HepG2 (cell line): Measurements from ENCODE around the gene CD4. TPM values are rescaled to one million over a fixed set of nuclear protein-coding genes. Genes with fewer than 3 reads are reported as not detected.
A peak's percentile ranks its signal among the peaks of the same experiment; 100 is the strongest.

Source experiments
- AGO2 ChIP-seq: fragments of 200-400 bp; formaldehyde crosslinking; optimal IDR thresholded peaks from 2 replicates; pipeline ENCODE3; 2017; ENCODE audit warnings: mild to moderate bottlenecking, low read depth, low read length, moderate library complexity
- BORCS8-MEF2B ChIP-seq: sonication (generic); formaldehyde crosslinking; IDR thresholded peaks from 2 replicates; pipeline ENCODE4 v1.8.0; 2022; ENCODE audit warnings: mild to moderate bottlenecking, missing genetic modification reagents
- EED ChIP-seq: sonication (generic); formaldehyde crosslinking; IDR thresholded peaks from 2 replicates; pipeline ENCODE4 v1.5.0; 2020; ENCODE audit warnings: mild to moderate bottlenecking, missing genetic modification reagents
- FOSL2 ChIP-seq: sonication (generic); formaldehyde crosslinking; IDR thresholded peaks from 2 replicates; pipeline ENCODE4 v1.4.0; 2020; ENCODE audit warnings: missing genetic modification reagents
- HDAC1 ChIP-seq: sonication (generic); formaldehyde crosslinking; IDR thresholded peaks from 2 replicates; pipeline ENCODE4 v1.5.1; 2020; ENCODE audit warnings: mild to moderate bottlenecking, missing genetic modification reagents
- KLF13 ChIP-seq: sonication (generic); formaldehyde crosslinking; IDR thresholded peaks from 2 replicates; pipeline ENCODE4 v1.4.0; 2020; ENCODE audit warnings: mild to moderate bottlenecking, missing genetic modification reagents
- MXD1 ChIP-seq: sonication (generic); formaldehyde crosslinking; IDR thresholded peaks from 2 replicates; pipeline ENCODE4 v1.4.0; 2020; ENCODE audit warnings: mild to moderate bottlenecking, missing genetic modification reagents
- NCOA2 ChIP-seq: sonication (generic); formaldehyde crosslinking; IDR thresholded peaks from 2 replicates; pipeline ENCODE4 v1.8.0; 2022; ENCODE audit warnings: inconsistent platforms
- POLR2AphosphoS2 ChIP-seq: IDR thresholded peaks from 2 replicates; pipeline ENCODE4 v1.6.1; 2011; ENCODE audit warnings: low read depth, low read length, improper control_type of control experiment
- PTBP1 ChIP-seq: fragments of 200-400 bp; formaldehyde crosslinking; IDR thresholded peaks from 2 replicates; pipeline ENCODE4 v1.6.1; 2018; ENCODE audit warnings: low read length, low read depth; ENCODE audit not compliant: poor library complexity, severe bottlenecking
- RAD21 ChIP-seq: fragments of 450-650 bp; formaldehyde crosslinking; IDR thresholded peaks from 2 replicates; pipeline ENCODE4 v1.5.0; 2020; ENCODE audit warnings: mild to moderate bottlenecking
- SALL1 ChIP-seq: sonication (generic); formaldehyde crosslinking; IDR thresholded peaks from 2 replicates; pipeline ENCODE4 v1.8.0; 2022; ENCODE audit warnings: mild to moderate bottlenecking, missing genetic modification reagents
- SAP130 ChIP-seq: IDR thresholded peaks from 2 replicates; pipeline ENCODE4 v1.6.1; 2016; ENCODE audit warnings: low read depth
- SRSF9 ChIP-seq: fragments of 200-400 bp; formaldehyde crosslinking; IDR thresholded peaks from 2 replicates; pipeline ENCODE4 v1.6.1; 2018; ENCODE audit warnings: borderline replicate concordance, mild to moderate bottlenecking, low read depth, low read length; ENCODE audit not compliant: insufficient read depth, poor library complexity, severe bottlenecking
- ZIK1 ChIP-seq: sonication (generic); formaldehyde crosslinking; IDR thresholded peaks from 2 replicates; pipeline ENCODE4 v1.5.0; 2020; ENCODE audit warnings: mild to moderate bottlenecking, low read depth, missing genetic modification reagents, borderline replicate concordance
- ZNF20 ChIP-seq: sonication (generic); formaldehyde crosslinking; IDR thresholded peaks from 2 replicates; pipeline ENCODE4 v1.4.0; 2020; ENCODE audit warnings: mild to moderate bottlenecking, moderate library complexity, missing genetic modification reagents
- ZNF335 ChIP-seq: sonication (generic); formaldehyde crosslinking; IDR thresholded peaks from 2 replicates; pipeline ENCODE4 v1.4.0; 2020; ENCODE audit warnings: missing genetic modification reagents
- ZNF569 ChIP-seq: sonication (generic); formaldehyde crosslinking; IDR thresholded peaks from 2 replicates; pipeline ENCODE4 v1.5.0; 2020; ENCODE audit warnings: mild to moderate bottlenecking, missing genetic modification reagents, moderate library complexity, borderline replicate concordance
- ZNF720 ChIP-seq: sonication (generic); formaldehyde crosslinking; IDR thresholded peaks from 2 replicates; pipeline ENCODE4 v1.4.0; 2020; ENCODE audit warnings: missing genetic modification reagents
- ZNF768 ChIP-seq: sonication (generic); formaldehyde crosslinking; IDR thresholded peaks from 2 replicates; pipeline ENCODE4 v1.4.0; 2020; ENCODE audit warnings: missing genetic modification reagents
- ZNF770 ChIP-seq: sonication (generic); formaldehyde crosslinking; IDR thresholded peaks from 2 replicates; pipeline ENCODE4 v1.5.0; 2020; ENCODE audit warnings: mild to moderate bottlenecking, missing genetic modification reagents
- ZNF784 ChIP-seq: sonication (generic); formaldehyde crosslinking; IDR thresholded peaks from 2 replicates; pipeline ENCODE4 v1.5.1; 2020; ENCODE audit warnings: missing genetic modification reagents, mild to moderate bottlenecking, borderline replicate concordance
- polyA plus RNA-seq, 8 experiments: library from polyadenylated mRNA; depleted of rRNA in 3 of 8; stranded (reverse) in 7 of 8; unstranded in 1 of 8; fragments of >200 nt; fragmentation: Illumina TruSeq in 4 of 8; extraction: Trizol in 4 of 8; gene quantifications; 2 replicates each; pipeline versions ENCODE4 v1.2.1 to v1.2.3, GENCODE V29; 2011 to 2016; ENCODE audit warnings: low read depth in 4 of 8, missing spikeins in 1 of 8, mixed read lengths in 1 of 8; ENCODE audit not compliant: insufficient read depth in 1 of 8
- total RNA-seq, 5 experiments: library from RNA; depleted of rRNA; stranded (reverse); fragments of >200 nt; fragmentation: Illumina TruSeq; extraction: Trizol; gene quantifications; 2 replicates each; pipeline ENCODE4 v1.2.3, GENCODE V29; 2016; ENCODE audit warnings: low read depth in 1 of 5
- TF ChIP-seq, protein P1 (sequence below): IDR thresholded peaks from 2 replicates; pipeline ENCODE4 v1.6.1; 2016
- TF ChIP-seq, protein P2 (sequence below): sonication (generic); formaldehyde crosslinking; IDR thresholded peaks from 2 replicates; pipeline ENCODE4 v1.4.0; 2020; ENCODE audit warnings: low read depth, mild to moderate bottlenecking, missing genetic modification reagents

Gene CD4
- total and polyA plus RNA-seq, 2 of the 13 experiments (the other 11 are each of a cell fraction or from before 2014, with no cell fraction given), result 0.07 to 0.95 TPM

GRCh38 chr12:6828781-6829535 is 39.6 kb downstream of the CD4 start (continued):
- no peak for TF ChIP-seq NCOA2 (CRISPR knock-in tag)
- TF ChIP-seq ZNF335 (CRISPR knock-in tag), result peak; percentile 44; the same call in 1 of the 2 replicates
- peak; percentile 85 for TF ChIP-seq EED
- peak; percentile 42; the same call in 1 of the 2 replicates for TF ChIP-seq ZNF768
- no peak for TF ChIP-seq ZNF720 (CRISPR knock-in tag)
- no peak for TF ChIP-seq FOSL2 (CRISPR knock-in tag)
- TF ChIP-seq HDAC1 (CRISPR knock-in tag), result peak; percentile 72
- peak; percentile 21; the same call in 1 of the 2 replicates for TF ChIP-seq RAD21 (CRISPR knock-in tag)
- TF ChIP-seq, protein P1, sequence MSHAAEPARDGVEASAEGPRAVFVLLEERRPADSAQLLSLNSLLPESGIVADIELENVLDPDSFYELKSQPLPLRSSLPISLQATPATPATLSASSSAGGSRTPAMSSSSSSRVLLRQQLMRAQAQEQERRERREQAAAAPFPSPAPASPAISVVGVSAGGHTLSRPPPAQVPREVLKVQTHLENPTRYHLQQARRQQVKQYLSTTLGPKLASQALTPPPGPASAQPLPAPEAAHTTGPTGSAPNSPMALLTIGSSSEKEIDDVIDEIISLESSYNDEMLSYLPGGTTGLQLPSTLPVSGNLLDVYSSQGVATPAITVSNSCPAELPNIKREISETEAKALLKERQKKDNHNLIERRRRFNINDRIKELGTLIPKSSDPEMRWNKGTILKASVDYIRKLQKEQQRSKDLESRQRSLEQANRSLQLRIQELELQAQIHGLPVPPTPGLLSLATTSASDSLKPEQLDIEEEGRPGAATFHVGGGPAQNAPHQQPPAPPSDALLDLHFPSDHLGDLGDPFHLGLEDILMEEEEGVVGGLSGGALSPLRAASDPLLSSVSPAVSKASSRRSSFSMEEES (CRISPR knock-in tag), result no peak
- no peak for TF ChIP-seq ZNF770 (CRISPR knock-in tag)
- 0 out of 2 replicates have a peak, but pooled peaks have one; percentile 32 for TF ChIP-seq KLF13 (CRISPR knock-in tag)
- TF ChIP-seq SRSF9, result no peak
- peak; percentile 76 for TF ChIP-seq SAP130 (CRISPR knock-in tag)
- peak; percentile 75 for TF ChIP-seq MXD1
- no peak for TF ChIP-seq POLR2AphosphoS2
- TF ChIP-seq ZNF569, result no peak
- no peak; the same call in none of the 2 replicates for TF ChIP-seq SALL1 (CRISPR knock-in tag)
- TF ChIP-seq ZNF784 (CRISPR knock-in tag), result peak; percentile 71; the same call in 1 of the 2 replicates
- TF ChIP-seq BORCS8-MEF2B (CRISPR knock-in tag), result peak; percentile 24; the same call in 1 of the 2 replicates
- no peak for TF ChIP-seq PTBP1
- TF ChIP-seq, protein P2, sequence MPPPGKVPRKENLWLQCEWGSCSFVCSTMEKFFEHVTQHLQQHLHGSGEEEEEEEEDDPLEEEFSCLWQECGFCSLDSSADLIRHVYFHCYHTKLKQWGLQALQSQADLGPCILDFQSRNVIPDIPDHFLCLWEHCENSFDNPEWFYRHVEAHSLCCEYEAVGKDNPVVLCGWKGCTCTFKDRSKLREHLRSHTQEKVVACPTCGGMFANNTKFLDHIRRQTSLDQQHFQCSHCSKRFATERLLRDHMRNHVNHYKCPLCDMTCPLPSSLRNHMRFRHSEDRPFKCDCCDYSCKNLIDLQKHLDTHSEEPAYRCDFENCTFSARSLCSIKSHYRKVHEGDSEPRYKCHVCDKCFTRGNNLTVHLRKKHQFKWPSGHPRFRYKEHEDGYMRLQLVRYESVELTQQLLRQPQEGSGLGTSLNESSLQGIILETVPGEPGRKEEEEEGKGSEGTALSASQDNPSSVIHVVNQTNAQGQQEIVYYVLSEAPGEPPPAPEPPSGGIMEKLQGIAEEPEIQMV (CRISPR knock-in tag), result 0 out of 2 replicates have a peak, but pooled peaks have one; percentile 48
- TF ChIP-seq ZIK1 (CRISPR knock-in tag), result 0 out of 2 replicates have a peak, but pooled peaks have one; percentile 11
- TF ChIP-seq ZNF20 (CRISPR knock-in tag), result 0 out of 2 replicates have a peak, but pooled peaks have one; percentile 52
- TF ChIP-seq AGO2, result peak; percentile 90
